AG04450 (cell line): ENCODE measurements around the gene CCSAP. TPM values are rescaled to one million over a fixed set of nuclear protein-coding genes. Genes with fewer than 3 reads are reported as not detected.

ENCODE experiments used
- CTCF ChIA-PET: fragments of 300-600, 350-600 bp; formaldehyde crosslinking; extraction: SDS; loops from one replicate; lab custom pipeline; 2022; ENCODE audit warnings: antibody characterized with exemption, inconsistent platforms; lab: Charles Lee
- POLR2A ChIA-PET: fragments of 350-600 bp; formaldehyde crosslinking; extraction: SDS; loops from one replicate; lab custom pipeline; 2021; ENCODE audit warnings: antibody characterized with exemption, inconsistent platforms; lab: Yijun Ruan, JAX
- DNase-seq: peaks from one replicate; pipeline ENCODE4 v3.0.0-alpha.2; 2011; ENCODE audit warnings: low read depth, low spot score
- H3K27ac ChIP-seq: one replicate; pipeline ENCODE4 v1.5.1; 2012; ENCODE audit warnings: low read depth, low read length, control low read depth
- H3K27me3 ChIP-seq: one replicate; pipeline ENCODE4 v1.6.0; 2012; ENCODE audit warnings: low read length; ENCODE audit not compliant: control insufficient read depth, insufficient read depth
- H3K4me3 ChIP-seq: 2 replicates; pipeline ENCODE4 v1.5.1; 2011; ENCODE audit warnings: mild to moderate bottlenecking, low read depth, low read length, control low read depth
- H3K9me3 ChIP-seq: 2 replicates; pipeline ENCODE4 v1.5.1; 2012; ENCODE audit warnings: low read length; ENCODE audit not compliant: control insufficient read depth, insufficient read depth
- CTCF ChIP-seq: IDR thresholded peaks from 2 replicates; pipeline ENCODE4 v1.5.1; 2011; ENCODE audit warnings: low read depth, low read length, control low read depth, inconsistent platforms
- polyA plus RNA-seq: library from polyadenylated mRNA; depleted of rRNA; stranded (reverse); fragments of >200 nt; gene quantifications from 2 replicates; pipeline ENCODE4 v1.2.3, GENCODE V29; 2011

Gene CCSAP
- polyA plus RNA-seq, 1 experiment = 4.3 TPM

GRCh38 chr1:229283183-229283611, 59.6 kb downstream of the CCSAP start:
- ChIA-PET CTCF (interaction anchor here (0.7 kb wide), 2 partner anchors 56 to 344 kb away, joined by 3 to 4 read pairs; no protein-coding TSS in a partner anchor), POLR2A (no interaction called here)
- TF ChIP-seq CTCF = no peak
- Histone ChIP-seq H3K9me3 (no peaks in the 10 kb centered on the region), H3K27me3 (no peaks in the 10 kb centered on the region), H3K27ac (no peak overlapping the region), H3K4me3 (no peak overlapping the region)
- DNase-seq = no peak

GRCh38 chr1:229282295-229282823, 60.5 kb downstream of the CCSAP start:
- CTCF ChIA-PET = no interaction called here

GRCh38 chr1:229281339-229281926, 61.4 kb downstream of the CCSAP start:
- H3K27ac ChIP-seq = no peak overlapping the region
- ChIA-PET POLR2A (interaction anchor here (0.6 to 0.8 kb wide), 2 partner anchors 9 to 10 kb away, joined by 3 read pairs; partner anchors contain the start of gene RAB4A), CTCF (interaction anchor here (0.8 kb wide), 1 partner anchor 25 kb away, joined by 3 read pairs; no protein-coding TSS in a partner anchor)
- TF ChIP-seq CTCF = no peak
- H3K27me3 ChIP-seq = no peaks in the 10 kb centered on the region
- DNase-seq = no peak
- H3K4me3 ChIP-seq = no peak overlapping the region
- no peaks in the 10 kb centered on the region for H3K9me3 ChIP-seq

More at GRCh38 chr1:229282295-229282823, 60.5 kb downstream of the CCSAP start:
- Histone ChIP-seq H3K4me3 (no peak overlapping the region), H3K27me3 (no peaks in the 10 kb centered on the region), H3K9me3 (no peaks in the 10 kb centered on the region), H3K27ac (no peak overlapping the region)
- POLR2A ChIA-PET = no interaction called here
- no peak for TF ChIP-seq CTCF
- DNase-seq = no peak

- Histone ChIP-seq H3K27me3 (no peaks in the 10 kb centered on the region), H3K9me3 (no peaks in the 10 kb centered on the region), H3K27ac (no peak overlapping the region), H3K4me3 (no peak overlapping the region)
- no peak for TF ChIP-seq CTCF
- DNase-seq = no peak
- ChIA-PET POLR2A (interaction anchor here (0.6 to 0.8 kb wide), 2 partner anchors 9 to 10 kb away, joined by 3 read pairs; partner anchors contain the start of gene RAB4A), CTCF (interaction anchor here (0.8 kb wide), 1 partner anchor 24 kb away, joined by 3 read pairs; no protein-coding TSS in a partner anchor)
Measured at GRCh38 chr1:229280921-229281320, 61.9 kb downstream of the CCSAP start.
